Ovary (tissue), 3 donors: ENCODE results near the gene C1QTNF1.

Experiments used
- CTCF ChIP-seq, 3 donors: fragments of 450-650 bp in 2 of 3; fragments of 200-600 bp in 1 of 3; IDR thresholded peaks; one replicate each; pipeline versions ENCODE4 v1.5.1 to v1.8.0; 2016 to 2022; ENCODE audit warnings: antibody characterized with exemption in 3 of 3, mild to moderate bottlenecking in 1 of 3
- EP300 ChIP-seq: sonication (generic); formaldehyde crosslinking; IDR thresholded peaks from one replicate; pipeline ENCODE4 v1.6.1; 2017; ENCODE audit warnings: antibody characterized with exemption
- POLR2A ChIP-seq: fragments of 450-650 bp; IDR thresholded peaks from one replicate; pipeline ENCODE4 v1.6.1; 2017; ENCODE audit warnings: antibody characterized with exemption, mild to moderate bottlenecking, moderate library complexity
- donor health status: DM: no; HTN: no; CAD: no.

- TF ChIP-seq CTCF (IDR thresholded peaks at IDR 0.05) (no peak), POLR2A (no peak), EP300 (no peak)
These were observed 21.2 kb downstream of the C1QTNF1 start for GRCh38 chr17:79045001-79045729.
